Loucy (cell line): ENCODE measurements around the gene CAP2.

Experiments used
- H2AFZ ChIP-seq: fragments of 200-600 bp; sonication (generic); 2 replicates; pipeline ENCODE4 v1.6.0; 2016; ENCODE audit warnings: antibody characterized with exemption, mild to moderate bottlenecking, low read length, moderate library complexity
- H3F3A ChIP-seq: fragments of 200-600 bp; 2 replicates; pipeline ENCODE4 v1.6.0; 2016; ENCODE audit warnings: antibody characterized with exemption, low read depth, mild to moderate bottlenecking
- H3K27me3 ChIP-seq: fragments of 200-600 bp; sonication (generic); 2 replicates; pipeline ENCODE4 v1.6.1; 2014; ENCODE audit warnings: low read length, mild to moderate bottlenecking; ENCODE audit not compliant: insufficient read depth, poor library complexity, severe bottlenecking
- H3K36me3 ChIP-seq: fragments of 200-600 bp; sonication (generic); 2 replicates; pipeline ENCODE4 v1.6.1; 2016; ENCODE audit warnings: low read length; ENCODE audit not compliant: insufficient read depth
- H3K4me1 ChIP-seq: fragments of 200-600 bp; sonication (generic); 2 replicates; pipeline ENCODE4 v1.5.1; 2014; ENCODE audit warnings: low read length, mild to moderate bottlenecking; ENCODE audit not compliant: insufficient read depth, poor library complexity, severe bottlenecking
- H3K4me2 ChIP-seq: fragments of 200-600 bp; sonication (generic); 2 replicates; pipeline ENCODE4 v1.6.0; 2014; ENCODE audit warnings: antibody characterized with exemption, low read length, low read depth, mild to moderate bottlenecking; ENCODE audit not compliant: poor library complexity, severe bottlenecking
- H3K4me3 ChIP-seq: fragments of 200-600 bp; sonication (generic); 2 replicates; pipeline ENCODE4 v1.5.1; 2014; ENCODE audit warnings: low read length, mild to moderate bottlenecking, mixed read lengths; ENCODE audit not compliant: poor library complexity, severe bottlenecking
- H3K79me2 ChIP-seq: fragments of 200-600 bp; sonication (generic); 2 replicates; pipeline ENCODE4 v1.6.1; 2014; ENCODE audit warnings: low read length; ENCODE audit not compliant: insufficient read depth
- H3K9ac ChIP-seq: fragments of 200-600 bp; sonication (generic); 2 replicates; pipeline ENCODE4 v1.6.0; 2014; ENCODE audit warnings: mild to moderate bottlenecking, low read depth, low read length, moderate library complexity; ENCODE audit not compliant: poor library complexity, severe bottlenecking
- H3K9me2 ChIP-seq: fragments of 200-600 bp; sonication (generic); replicated peaks from 2 replicates; pipeline ENCODE4 v1.6.1; 2016; ENCODE audit warnings: low read depth, low read length, mixed read lengths
- H3K9me3 ChIP-seq: fragments of 200-600 bp; sonication (generic); 2 replicates; pipeline ENCODE4 v1.6.1; 2014; ENCODE audit warnings: mild to moderate bottlenecking, antibody characterized with exemption, low read length, low read depth; ENCODE audit not compliant: insufficient read depth
- H4K20me1 ChIP-seq: fragments of 200-600 bp; sonication (generic); 2 replicates; pipeline ENCODE4 v1.6.0; 2014; ENCODE audit warnings: antibody characterized with exemption, low read length, mild to moderate bottlenecking; ENCODE audit not compliant: insufficient read depth, poor library complexity, severe bottlenecking
- CTCF ChIP-seq: fragments of 200-600 bp; sonication (generic); conservative IDR thresholded peaks from 2 replicates; pipeline ENCODE4 v1.5.1; 2014; ENCODE audit warnings: mild to moderate bottlenecking, antibody characterized with exemption, low read length
- EZH2phosphoT487 ChIP-seq: fragments of 200-600 bp; IDR thresholded peaks from 2 replicates; pipeline ENCODE4 v1.6.1; 2018; ENCODE audit warnings: antibody characterized with exemption, mild to moderate bottlenecking, moderate library complexity, borderline replicate concordance

The CAP2 gene

GRCh38 chr6:17457405-17457804 is 64.0 kb downstream of the CAP2 start:
- H3K9me2 ChIP-seq, result no peaks in the 10 kb centered on the region
- no peaks in the 10 kb centered on the region for H3K79me2 ChIP-seq
- H3K36me3 ChIP-seq, result no peaks in the 10 kb centered on the region
- no peak overlapping the region for H3K4me2 ChIP-seq
- H3K4me3 ChIP-seq, result no peak overlapping the region
- H2AFZ ChIP-seq, result no peak overlapping the region
- H4K20me1 ChIP-seq, result no peaks in the 10 kb centered on the region
- no peaks in the 10 kb centered on the region for H3F3A ChIP-seq
- TF ChIP-seq EZH2phosphoT487, result no peak
- TF ChIP-seq CTCF, result no peak
- no peaks in the 10 kb centered on the region for H3K27me3 ChIP-seq
- no peaks in the 10 kb centered on the region for H3K9me3 ChIP-seq
- H3K4me1 ChIP-seq, result no peaks in the 10 kb centered on the region
- H3K9ac ChIP-seq, result no peak overlapping the region

DNA sequence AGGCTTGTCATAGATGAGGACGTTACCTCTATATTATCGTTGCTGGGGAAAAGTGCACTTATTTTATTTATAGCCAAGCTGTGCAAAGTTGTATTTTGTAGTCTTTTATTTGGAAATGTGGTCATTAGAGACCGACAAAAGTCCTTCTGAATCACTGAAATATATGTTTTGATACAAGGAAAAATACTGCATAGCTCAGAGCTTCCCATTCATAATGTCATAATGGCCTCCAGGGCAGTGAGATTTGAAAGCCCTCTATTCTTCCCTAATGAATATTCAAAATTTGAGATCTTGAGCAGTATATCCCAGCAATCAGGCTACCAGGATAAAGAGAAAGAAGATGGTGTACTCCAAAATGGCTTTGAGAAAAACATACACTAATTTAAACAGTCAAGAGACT is 64.6 kb downstream of the CAP2 start:
- TF ChIP-seq CTCF (no peak), EZH2phosphoT487 (no peak)
- H3F3A ChIP-seq, result no peaks in the 10 kb centered on the region
- no peak overlapping the region for H3K9ac ChIP-seq
- H3K4me1 ChIP-seq, result no peaks in the 10 kb centered on the region
- no peak overlapping the region for H3K4me3 ChIP-seq
- H3K79me2 ChIP-seq, result no peaks in the 10 kb centered on the region
- no peaks in the 10 kb centered on the region for H3K27me3 ChIP-seq
- H2AFZ ChIP-seq, result no peak overlapping the region
- no peaks in the 10 kb centered on the region for H3K9me2 ChIP-seq
- H4K20me1 ChIP-seq, result no peaks in the 10 kb centered on the region
- H3K4me2 ChIP-seq, result no peak overlapping the region
- H3K36me3 ChIP-seq, result no peaks in the 10 kb centered on the region
- H3K9me3 ChIP-seq, result no peaks in the 10 kb centered on the region

DNA sequence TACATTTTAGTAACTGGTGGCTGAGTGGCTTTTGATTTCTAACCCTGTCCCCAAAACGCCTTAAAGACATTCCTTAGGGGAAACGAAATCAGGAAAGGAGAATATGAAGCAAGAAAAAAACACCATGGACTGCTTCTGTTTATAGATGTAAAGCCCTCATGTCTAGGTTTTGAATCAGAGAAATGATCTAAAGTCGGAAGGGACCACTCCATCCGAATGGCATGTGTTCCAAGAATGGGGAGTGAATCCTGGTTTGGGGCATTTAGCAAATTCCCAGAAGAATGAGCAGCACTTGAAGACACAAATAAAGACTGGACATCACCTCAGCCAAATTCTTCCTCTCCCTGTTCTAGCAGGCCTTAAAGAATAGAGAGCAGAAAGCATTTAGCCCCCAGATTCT is 65.6 kb downstream of the CAP2 start:
- Histone ChIP-seq H3K9me3 (no peaks in the 10 kb centered on the region), H3K9me2 (no peaks in the 10 kb centered on the region), H2AFZ (no peak overlapping the region), H3K4me3 (no peak overlapping the region), H3K79me2 (no peaks in the 10 kb centered on the region), H3F3A (no peaks in the 10 kb centered on the region), H3K4me2 (no peak overlapping the region), H3K9ac (no peak overlapping the region), H3K4me1 (no peaks in the 10 kb centered on the region), H4K20me1 (no peaks in the 10 kb centered on the region), H3K27me3 (no peaks in the 10 kb centered on the region), H3K36me3 (no peaks in the 10 kb centered on the region)
- no peak for TF ChIP-seq CTCF
- no peak for TF ChIP-seq EZH2phosphoT487
